Bronchial epithelial cell (primary cell): ENCODE results near the gene NPTN. TPM values are rescaled to one million over a fixed set of nuclear protein-coding genes. Genes with fewer than 3 reads are reported as not detected.

ENCODE experiments used
- DNase-seq: peaks from one replicate; pipeline ENCODE4 v3.0.0-alpha.2; 2010; ENCODE audit warnings: low read depth
- FAIRE-seq: peaks from 2 replicates; lab custom pipeline; 2011; peaks lifted over from hg19 to GRCh38; lab: Jason Lieb, UNC
- H3K27me3 ChIP-seq: 2 replicates; pipeline ENCODE4 v1.5.1; 2011; ENCODE audit warnings: low read length; ENCODE audit not compliant: control insufficient read depth, insufficient read depth
- H3K36me3 ChIP-seq: 2 replicates; pipeline ENCODE4 v1.5.1; 2011; ENCODE audit warnings: low read length; ENCODE audit not compliant: control insufficient read depth, insufficient read depth
- H3K4me3 ChIP-seq: 2 replicates; pipeline ENCODE4 v1.5.1; 2011; ENCODE audit warnings: mild to moderate bottlenecking, low read depth, low read length, control low read depth
- total RNA-seq: library from RNA; depleted of rRNA; stranded (reverse); fragments of >200 nt; gene quantifications from 2 replicates; pipeline ENCODE4 v1.2.1, GENCODE V29; 2014
- TF ChIP-seq, protein P1 (sequence below): IDR thresholded peaks from 2 replicates; pipeline ENCODE4 v1.5.1; 2011; ENCODE audit warnings: mild to moderate bottlenecking, moderate library complexity, low read length, control low read depth, inconsistent platforms; ENCODE audit not compliant: insufficient read depth, severe bottlenecking

Gene NPTN
- total RNA-seq, 1 donor from 2014 or later = 62.1 TPM

DNA sequence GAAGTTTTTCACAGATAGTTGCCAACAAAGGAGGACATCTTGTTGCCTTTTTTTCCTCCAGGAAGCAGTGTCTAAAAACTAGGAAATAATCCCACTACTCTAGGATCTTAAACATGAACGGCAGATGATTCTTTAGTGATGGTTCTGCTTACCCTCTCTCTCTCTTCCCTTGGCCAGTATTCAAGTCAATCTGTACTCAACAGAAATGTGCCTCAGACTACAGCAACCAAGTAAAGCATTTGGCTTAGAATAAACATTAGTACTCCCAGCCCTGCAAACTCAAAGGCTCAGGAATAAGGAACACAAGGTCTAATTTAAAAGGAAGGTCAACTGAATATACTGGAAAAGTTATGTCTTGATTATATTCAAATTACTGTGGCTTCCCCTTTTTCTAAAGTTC is 8.7 kb downstream of the NPTN start:
- DNase-seq = no peak
- Histone ChIP-seq H3K4me3 (no peak overlapping the region), H3K27me3 (no peaks in the 10 kb centered on the region), H3K36me3 (no peaks in the 10 kb centered on the region)
- TF ChIP-seq, protein P1, sequence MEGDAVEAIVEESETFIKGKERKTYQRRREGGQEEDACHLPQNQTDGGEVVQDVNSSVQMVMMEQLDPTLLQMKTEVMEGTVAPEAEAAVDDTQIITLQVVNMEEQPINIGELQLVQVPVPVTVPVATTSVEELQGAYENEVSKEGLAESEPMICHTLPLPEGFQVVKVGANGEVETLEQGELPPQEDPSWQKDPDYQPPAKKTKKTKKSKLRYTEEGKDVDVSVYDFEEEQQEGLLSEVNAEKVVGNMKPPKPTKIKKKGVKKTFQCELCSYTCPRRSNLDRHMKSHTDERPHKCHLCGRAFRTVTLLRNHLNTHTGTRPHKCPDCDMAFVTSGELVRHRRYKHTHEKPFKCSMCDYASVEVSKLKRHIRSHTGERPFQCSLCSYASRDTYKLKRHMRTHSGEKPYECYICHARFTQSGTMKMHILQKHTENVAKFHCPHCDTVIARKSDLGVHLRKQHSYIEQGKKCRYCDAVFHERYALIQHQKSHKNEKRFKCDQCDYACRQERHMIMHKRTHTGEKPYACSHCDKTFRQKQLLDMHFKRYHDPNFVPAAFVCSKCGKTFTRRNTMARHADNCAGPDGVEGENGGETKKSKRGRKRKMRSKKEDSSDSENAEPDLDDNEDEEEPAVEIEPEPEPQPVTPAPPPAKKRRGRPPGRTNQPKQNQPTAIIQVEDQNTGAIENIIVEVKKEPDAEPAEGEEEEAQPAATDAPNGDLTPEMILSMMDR = no peak
- no peak for FAIRE-seq

DNA sequence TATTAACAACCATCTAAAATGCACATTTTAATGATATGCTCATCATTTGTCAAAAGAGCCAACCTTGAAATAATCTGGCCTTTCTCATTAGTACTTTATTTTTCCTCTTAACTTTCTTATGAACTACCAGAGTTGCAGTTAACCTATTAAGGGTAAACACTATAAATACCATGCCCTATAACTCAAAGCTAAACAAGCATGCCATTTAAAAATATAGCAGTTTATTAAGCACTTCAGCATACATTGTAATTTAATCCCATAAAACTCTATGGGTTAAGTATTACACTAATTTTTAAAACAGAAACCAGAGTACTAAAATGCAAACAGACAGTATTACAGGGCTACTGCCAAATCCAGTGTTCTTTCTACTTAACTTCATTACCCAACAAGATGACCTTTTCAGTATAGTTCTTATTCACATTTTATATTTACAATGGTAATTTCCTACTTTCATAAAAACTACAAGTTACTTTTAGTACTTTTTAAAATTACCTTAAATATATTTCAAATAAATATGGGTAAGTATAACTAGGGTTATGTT is 11.8 kb downstream of the NPTN start:
- Histone ChIP-seq H3K36me3 (no peaks in the 10 kb centered on the region), H3K4me3 (no peak overlapping the region), H3K27me3 (no peaks in the 10 kb centered on the region)
- TF ChIP-seq, protein P1 = no peak
- FAIRE-seq = no peak
- DNase-seq = no peak

DNA sequence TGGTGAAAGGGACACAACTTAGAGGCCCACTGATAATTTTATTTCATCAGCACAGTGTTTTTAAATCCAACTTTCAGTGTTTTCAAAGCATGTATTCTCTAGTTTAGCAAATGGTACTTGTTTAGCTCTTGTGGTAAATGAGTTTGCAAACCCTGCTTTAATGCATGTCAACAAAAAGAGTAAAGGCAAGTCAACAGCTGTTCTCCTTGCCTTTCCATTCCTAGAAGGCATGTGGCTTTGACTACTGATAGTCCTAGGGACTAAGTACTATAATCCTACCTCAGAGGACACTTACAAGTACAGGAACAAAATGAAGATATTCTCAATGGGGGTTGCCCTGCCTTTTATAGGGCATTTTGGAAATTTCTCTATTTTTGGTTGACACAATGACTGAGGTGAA is 13.1 kb downstream of the NPTN start:
- TF ChIP-seq, protein P1 = no peak
- no peaks in the 10 kb centered on the region for H3K27me3 ChIP-seq
- FAIRE-seq = no peak

DNA sequence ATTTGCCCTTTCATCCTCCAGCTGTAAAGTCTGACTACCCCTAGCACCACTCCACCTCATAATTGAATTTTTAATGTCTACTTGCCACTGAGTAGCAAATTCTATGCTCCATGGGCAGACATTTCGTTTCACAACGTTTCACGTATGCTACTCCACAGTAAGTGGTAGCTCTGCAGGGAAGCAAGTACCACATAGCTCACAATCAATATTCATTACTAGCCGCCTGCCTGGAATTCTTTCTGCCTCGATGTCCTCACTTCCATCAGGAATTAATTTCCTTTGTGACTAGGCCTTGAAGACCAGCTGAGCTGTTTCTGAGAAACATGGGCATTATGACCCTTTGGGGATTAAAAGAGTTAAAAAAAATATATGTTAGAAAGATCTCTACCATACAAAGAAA is 15.3 kb downstream of the NPTN start:
- Histone ChIP-seq H3K4me3 (no peak overlapping the region), H3K27me3 (no peaks in the 10 kb centered on the region), H3K36me3 (no peaks in the 10 kb centered on the region)
- TF ChIP-seq, protein P1 = no peak
- no peak for DNase-seq
- FAIRE-seq = no peak

More for the DNA sequence above, 13.1 kb downstream of the NPTN start:
- Histone ChIP-seq H3K36me3 (no peaks in the 10 kb centered on the region), H3K4me3 (no peak overlapping the region)
- DNase-seq = no peak

DNA sequence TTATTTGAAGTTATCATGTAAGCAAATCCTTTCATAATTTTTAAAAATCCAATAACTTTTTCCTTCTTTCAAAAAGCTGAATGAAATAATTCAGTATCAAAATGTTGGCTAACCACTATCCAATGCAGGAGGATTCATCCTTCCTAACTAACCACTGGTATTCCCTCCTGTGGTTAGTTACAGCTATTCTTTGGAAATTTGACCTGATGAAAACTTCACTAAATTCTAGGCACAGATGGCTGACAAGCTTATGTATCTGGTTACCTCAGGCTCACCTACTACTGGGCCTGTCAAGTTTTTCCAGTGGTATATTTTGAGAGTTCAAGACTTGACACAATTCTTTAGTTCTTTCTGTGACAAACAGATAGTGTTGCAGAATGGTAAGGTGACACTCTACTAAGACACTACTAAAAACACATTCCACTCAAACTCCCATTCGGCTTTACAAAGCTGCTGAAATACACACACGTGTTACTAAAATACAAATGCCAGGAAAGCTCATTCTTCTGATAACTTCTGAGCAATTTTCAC is 15.8 kb downstream of the NPTN start:
- TF ChIP-seq, protein P1 = no peak
- no peaks in the 10 kb centered on the region for H3K27me3 ChIP-seq
- FAIRE-seq = no peak

DNA sequence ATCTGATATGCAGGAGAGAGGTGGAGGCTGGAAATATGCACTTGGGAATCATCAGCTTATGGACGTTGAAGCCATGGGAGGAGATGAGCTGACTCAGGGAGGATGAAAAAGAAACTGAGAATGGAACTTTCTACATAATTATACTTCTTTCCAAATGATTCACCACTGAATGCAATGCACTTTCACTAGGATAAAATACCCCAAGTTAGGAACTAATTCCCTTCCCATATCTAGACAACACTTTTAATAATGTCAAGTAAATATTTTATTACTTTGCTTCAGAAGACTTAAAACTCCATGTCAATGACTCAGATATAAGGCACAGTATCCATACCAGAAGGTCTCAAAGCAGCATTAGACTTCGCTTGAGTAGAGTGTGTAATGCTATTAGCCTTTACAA is 24.2 kb downstream of the NPTN start:
- TF ChIP-seq, protein P1 = no peak
- FAIRE-seq = no peak
- Histone ChIP-seq H3K4me3 (no peak overlapping the region), H3K27me3 (no peaks in the 10 kb centered on the region), H3K36me3 (no peaks in the 10 kb centered on the region)
- DNase-seq = no peak

More for the DNA sequence above, 15.8 kb downstream of the NPTN start:
- H3K36me3 ChIP-seq = no peaks in the 10 kb centered on the region
- no peak for DNase-seq
- H3K4me3 ChIP-seq = no peak overlapping the region
